ENCODE measurements around the gene PLCL2.

The PLCL2 gene

GRCh38 chr3:17129556-17129955 is 244.8 kb downstream of the PLCL2 start:
- no peak for DNase-seq

DNA sequence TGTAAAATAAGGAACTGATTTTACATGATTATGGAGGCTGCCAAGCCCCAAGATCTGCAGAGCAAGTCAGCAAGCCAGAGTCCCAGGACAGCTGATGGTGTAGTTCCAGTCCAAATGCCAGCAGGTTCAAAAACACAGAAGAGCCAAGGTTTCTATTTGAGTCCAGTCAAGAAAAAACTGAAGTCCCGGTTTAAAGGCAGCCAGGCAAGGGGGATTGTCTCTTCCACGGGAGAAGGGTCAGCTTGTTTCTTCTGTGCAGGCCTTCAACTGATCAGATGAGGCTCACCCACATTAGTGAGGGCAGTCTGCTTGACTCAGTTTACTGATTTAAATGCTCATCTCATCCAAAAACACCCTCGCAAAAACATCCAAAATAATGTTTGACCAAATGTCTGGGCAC is 246.2 kb downstream of the PLCL2 start:
- no peak for DNase-seq

- DNase-seq, result no peak
Measured at GRCh38 chr3:17132286-17133115, 247.7 kb downstream of the PLCL2 start.

- no peak for DNase-seq
Measured at GRCh38 chr3:17133632-17134545, 249.1 kb downstream of the PLCL2 start.

GRCh38 chr3:17135696-17136095 is 250.9 kb downstream of the PLCL2 start:
- DNase-seq, result no peak

DNA sequence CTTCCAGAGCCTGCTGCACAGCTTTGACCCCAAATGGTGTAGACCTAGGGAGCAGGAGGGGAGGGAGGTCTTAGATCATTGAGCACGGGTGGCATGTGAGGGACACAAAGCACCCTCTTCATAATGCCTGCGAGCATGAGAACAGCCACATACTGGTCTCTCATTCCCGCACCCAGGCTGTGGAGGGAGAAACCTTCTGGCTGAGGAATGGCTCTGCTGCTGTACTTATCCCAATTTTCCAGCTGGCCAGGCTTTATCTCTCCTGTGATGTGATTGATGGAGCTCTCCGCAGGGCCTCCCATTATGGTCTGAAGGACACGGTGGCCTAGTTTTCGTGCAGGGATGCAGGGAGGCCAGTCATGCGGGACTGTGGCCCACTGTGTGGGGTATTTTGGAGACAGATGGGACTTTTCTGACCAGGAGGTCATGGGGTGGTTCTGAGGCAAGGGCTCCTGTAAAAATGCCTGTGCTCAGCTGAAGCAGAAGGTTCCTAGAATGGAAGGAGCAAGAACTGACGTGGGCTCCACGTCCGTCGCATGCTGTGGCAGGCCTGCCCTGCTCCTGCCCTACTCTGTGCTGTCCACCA is 251.5 kb downstream of the PLCL2 start:
- no peak for DNase-seq

- no peak for DNase-seq
Measured at GRCh38 chr3:17137321-17137826, 252.6 kb downstream of the PLCL2 start.

- DNase-seq, result no peak
Measured at GRCh38 chr3:17138246-17139039, 253.7 kb downstream of the PLCL2 start.
